Spleen (tissue), 3 donors: ENCODE data around the gene KMO.

Experiments
- POLR2A ChIP-seq, 3 donors: fragments of 450-650 bp; IDR thresholded peaks; one replicate each; pipeline ENCODE4 v1.5.1; 2017; ENCODE audit warnings: antibody characterized with exemption in 3 of 3, mild to moderate bottlenecking in 1 of 3
- POLR2AphosphoS5 ChIP-seq, 3 donors: sonication (generic); formaldehyde crosslinking; IDR thresholded peaks; one replicate each; pipeline ENCODE4 v1.5.1; 2017; ENCODE audit warnings: antibody characterized with exemption in 3 of 3

GRCh38 chr1:241513378-241513777 is 18.8 kb upstream of the KMO start:
- TF ChIP-seq POLR2AphosphoS5 (IDR thresholded peaks at IDR 0.05) (no peak), POLR2A (IDR thresholded peaks at IDR 0.05) (no peak)
